SU-DHL-6 (cell line): Measurements from ENCODE around the gene HPX.
A peak's percentile ranks its signal among the peaks of the same experiment; 100 is the strongest.

ENCODE experiments used
- H2AFZ ChIP-seq: fragments of 200-600 bp; sonication (generic); 2 replicates; pipeline ENCODE4 v1.6.1; 2014; ENCODE audit warnings: low read depth, mild to moderate bottlenecking, moderate library complexity, mixed read lengths, antibody characterized with exemption, low read length; ENCODE audit not compliant: severe bottlenecking
- H3F3A ChIP-seq: fragments of 200-600 bp; shearing (Covaris generic); 2 replicates; pipeline ENCODE4 v1.6.0; 2016; ENCODE audit warnings: antibody characterized with exemption, mild to moderate bottlenecking; ENCODE audit not compliant: insufficient read depth
- H3K27ac ChIP-seq: fragments of 200-600 bp; sonication (generic); 2 replicates; pipeline ENCODE4 v1.5.1; 2016; ENCODE audit warnings: low read depth, mild to moderate bottlenecking, low read length, moderate library complexity, mixed read lengths
- H3K27me3 ChIP-seq: fragments of 200-600 bp; sonication (generic), shearing (Covaris generic); 2 replicates; pipeline ENCODE4 v1.6.0; 2014; ENCODE audit warnings: mild to moderate bottlenecking, low read length
- H3K36me3 ChIP-seq: fragments of 200-600 bp; sonication (generic); 2 replicates; pipeline ENCODE4 v1.6.1; 2014; ENCODE audit warnings: mild to moderate bottlenecking, low read length, mixed read lengths
- H3K4me2 ChIP-seq: fragments of 300-600, 200-600 bp; shearing (Covaris generic), sonication (generic); 2 replicates; pipeline ENCODE4 v1.6.0; 2014; ENCODE audit warnings: low read length, low read depth, mild to moderate bottlenecking; ENCODE audit not compliant: poor library complexity, severe bottlenecking
- H3K4me3 ChIP-seq: fragments of 200-600 bp; sonication (generic); 2 replicates; pipeline ENCODE4 v1.5.1; 2014; ENCODE audit warnings: antibody characterized with exemption, low read length, mild to moderate bottlenecking, mixed read lengths; ENCODE audit not compliant: insufficient read depth, poor library complexity, severe bottlenecking
- H3K79me2 ChIP-seq: fragments of 200-600 bp; sonication (generic); 2 replicates; pipeline ENCODE4 v1.6.1; 2014; ENCODE audit warnings: mild to moderate bottlenecking, low read length, moderate library complexity; ENCODE audit not compliant: insufficient read depth
- H3K9ac ChIP-seq: fragments of 200-600 bp; sonication (generic); 2 replicates; pipeline ENCODE4 v1.7.0; 2014; ENCODE audit warnings: mild to moderate bottlenecking, low read length
- H3K9me2 ChIP-seq: fragments of 200-600 bp; sonication (generic); replicated peaks from 2 replicates; pipeline ENCODE4 v1.6.1; 2014; ENCODE audit warnings: low read length; ENCODE audit not compliant: insufficient read depth
- H3K9me3 ChIP-seq: fragments of 200-600 bp; sonication (generic); 2 replicates; pipeline ENCODE4 v1.6.1; 2014; ENCODE audit warnings: low read length, mixed read lengths; ENCODE audit not compliant: insufficient read depth
- H4K20me1 ChIP-seq: fragments of 200-600 bp; sonication (generic); 2 replicates; pipeline ENCODE4 v1.6.1; 2014; ENCODE audit warnings: low read depth, mild to moderate bottlenecking, antibody characterized with exemption, low read length, moderate library complexity, mixed read lengths
- EZH2phosphoT487 ChIP-seq: fragments of 200-600 bp; sonication (generic), shearing (Covaris generic); conservative IDR thresholded peaks from 2 replicates; pipeline ENCODE4 v1.6.1; 2018; ENCODE audit warnings: mild to moderate bottlenecking, antibody characterized with exemption, low read length, moderate library complexity, mixed read lengths
- TF ChIP-seq, protein P1 (sequence below): fragments of 200-600 bp; sonication (generic); IDR thresholded peaks from one replicate; pipeline ENCODE4 v1.5.1; 2017; ENCODE audit warnings: antibody characterized with exemption, mild to moderate bottlenecking, low read length, moderate library complexity; ENCODE audit not compliant: insufficient read depth, poor library complexity, severe bottlenecking

The HPX gene

DNA sequence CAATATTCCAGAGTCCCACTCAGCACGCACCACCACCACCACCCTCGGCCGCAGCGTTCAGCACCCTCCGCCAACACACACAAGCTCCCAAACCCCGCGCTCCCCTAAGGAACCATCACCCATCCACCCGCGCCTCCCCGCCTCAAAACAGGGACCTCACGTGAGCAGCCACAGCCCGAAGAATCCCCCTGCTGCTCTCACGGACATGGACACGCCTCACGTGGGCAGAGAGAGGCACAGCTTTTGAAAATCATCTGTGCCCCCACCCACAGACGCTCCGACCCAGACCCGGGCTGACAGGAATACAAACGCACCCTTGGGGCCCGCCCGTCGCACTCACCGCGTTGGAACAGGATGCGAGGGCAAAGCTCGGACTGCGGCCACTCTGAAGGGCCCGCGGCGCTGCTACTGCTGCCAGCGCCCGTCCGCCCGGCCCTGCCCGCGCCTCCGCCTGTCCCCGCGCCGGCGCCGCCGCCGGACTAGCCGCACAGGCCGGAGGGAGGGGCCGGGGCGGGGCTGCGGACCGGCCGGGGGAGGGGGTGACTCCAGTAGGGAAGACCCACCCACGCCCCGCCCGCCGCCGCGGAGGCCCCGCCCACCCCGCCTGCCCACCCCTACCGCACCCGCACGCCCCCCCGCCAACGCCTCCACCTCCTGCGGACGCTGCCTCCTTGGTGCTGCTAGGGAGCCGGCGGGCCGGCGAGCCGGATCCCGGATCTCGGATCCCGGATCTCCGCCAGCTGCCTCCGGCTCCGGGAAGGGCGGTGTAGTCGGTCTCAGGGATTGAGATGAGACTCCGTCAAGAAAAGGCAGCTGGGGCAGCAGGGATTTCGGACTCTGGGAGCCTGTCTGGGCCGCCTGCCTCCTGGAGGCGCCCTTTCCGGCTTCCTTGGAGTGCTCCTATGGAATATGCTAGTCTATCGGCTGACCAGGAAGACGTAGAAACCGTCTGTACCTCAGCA lies 32.9 kb upstream of the HPX start, which contains the start of gene TRIM3:
TSS of gene TRIM3 (minus strand) at position 491 of the 962 bp plus-strand sequence. CDS start 8,246 bp downstream, outside the sequence.
- peaks cover 15% of the 10 kb centered on the region for H3F3A ChIP-seq
- H3K9me2 ChIP-seq: no peaks in the 10 kb centered on the region
- H3K4me2 ChIP-seq: peak within 1 kb of the TSS; percentile 92
- peak within 1 kb of the TSS; percentile 96 for H2AFZ ChIP-seq
- H4K20me1 ChIP-seq: no peaks in the 10 kb centered on the region
- H3K27me3 ChIP-seq: no peaks in the 10 kb centered on the region
- H3K4me3 ChIP-seq: peak within 1 kb of the TSS; percentile 74
- no peak for TF ChIP-seq EZH2phosphoT487
- TF ChIP-seq, protein P1, sequence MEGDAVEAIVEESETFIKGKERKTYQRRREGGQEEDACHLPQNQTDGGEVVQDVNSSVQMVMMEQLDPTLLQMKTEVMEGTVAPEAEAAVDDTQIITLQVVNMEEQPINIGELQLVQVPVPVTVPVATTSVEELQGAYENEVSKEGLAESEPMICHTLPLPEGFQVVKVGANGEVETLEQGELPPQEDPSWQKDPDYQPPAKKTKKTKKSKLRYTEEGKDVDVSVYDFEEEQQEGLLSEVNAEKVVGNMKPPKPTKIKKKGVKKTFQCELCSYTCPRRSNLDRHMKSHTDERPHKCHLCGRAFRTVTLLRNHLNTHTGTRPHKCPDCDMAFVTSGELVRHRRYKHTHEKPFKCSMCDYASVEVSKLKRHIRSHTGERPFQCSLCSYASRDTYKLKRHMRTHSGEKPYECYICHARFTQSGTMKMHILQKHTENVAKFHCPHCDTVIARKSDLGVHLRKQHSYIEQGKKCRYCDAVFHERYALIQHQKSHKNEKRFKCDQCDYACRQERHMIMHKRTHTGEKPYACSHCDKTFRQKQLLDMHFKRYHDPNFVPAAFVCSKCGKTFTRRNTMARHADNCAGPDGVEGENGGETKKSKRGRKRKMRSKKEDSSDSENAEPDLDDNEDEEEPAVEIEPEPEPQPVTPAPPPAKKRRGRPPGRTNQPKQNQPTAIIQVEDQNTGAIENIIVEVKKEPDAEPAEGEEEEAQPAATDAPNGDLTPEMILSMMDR: no peak
- H3K9me3 ChIP-seq: no peaks in the 10 kb centered on the region
- H3K27ac ChIP-seq: no peak within 1 kb of the TSS
- H3K36me3 ChIP-seq: no peaks in the 10 kb centered on the region
- no peaks in the 10 kb centered on the region for H3K79me2 ChIP-seq
- H3K9ac ChIP-seq: peak within 1 kb of the TSS; percentile 68

DNA sequence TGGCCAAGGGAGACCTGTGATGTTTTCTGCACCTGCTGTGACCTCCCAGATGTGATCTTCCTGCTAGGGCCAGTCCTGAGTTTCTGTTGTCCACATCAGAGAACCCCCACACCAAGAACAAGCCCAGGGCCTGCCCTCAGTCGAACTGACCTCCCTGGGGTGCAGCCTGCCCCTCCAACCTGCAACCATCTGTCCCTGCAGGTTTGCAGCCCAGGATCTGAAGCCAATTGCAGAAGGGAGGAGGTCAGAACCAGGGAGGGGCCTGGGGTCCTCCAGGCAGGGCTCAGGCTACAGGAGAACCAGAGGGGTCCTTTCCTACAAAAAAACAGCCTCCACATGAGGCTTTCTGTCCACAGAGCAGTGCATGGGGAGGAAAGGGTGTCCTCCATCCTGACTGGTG lies 32.1 kb upstream of the HPX start:
- no peaks in the 10 kb centered on the region for H3K27me3 ChIP-seq
- no peaks in the 10 kb centered on the region for H3K9me3 ChIP-seq
- H3K79me2 ChIP-seq: no peaks in the 10 kb centered on the region
- H3K4me3 ChIP-seq: no peak overlapping the region
- H2AFZ ChIP-seq: no peak overlapping the region
- H3K4me2 ChIP-seq: peak overlapping the region; percentile 92
- H3F3A ChIP-seq: peaks cover 15% of the 10 kb centered on the region
- no peaks in the 10 kb centered on the region for H3K9me2 ChIP-seq
- no peak overlapping the region for H3K27ac ChIP-seq
- TF ChIP-seq EZH2phosphoT487: no peak
- TF ChIP-seq, protein P1: no peak
- no peaks in the 10 kb centered on the region for H3K36me3 ChIP-seq
- H4K20me1 ChIP-seq: no peaks in the 10 kb centered on the region
- 0 out of 2 replicates have a peak overlapping the region, but pooled peaks have one; percentile 68 for H3K9ac ChIP-seq

DNA sequence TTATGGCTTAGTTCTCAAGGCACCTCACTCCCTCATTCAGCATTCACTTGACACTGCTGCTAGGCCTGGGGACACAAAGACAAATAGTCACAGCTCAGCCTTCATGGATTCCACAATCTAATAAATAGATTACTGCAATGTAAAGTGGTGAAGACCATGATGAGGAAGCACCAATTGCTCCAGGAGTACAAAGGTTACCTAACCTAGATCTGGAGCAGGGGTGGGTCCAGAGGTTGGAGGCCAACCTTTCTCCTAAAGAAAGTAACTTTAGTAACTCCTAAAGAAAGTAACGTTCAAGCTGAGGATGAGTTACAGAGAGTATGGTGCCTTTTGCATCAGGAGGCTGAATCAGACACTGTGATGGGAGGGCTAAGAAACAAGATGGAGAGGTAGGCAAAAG lies 28.8 kb upstream of the HPX start:
- Histone ChIP-seq H3K9ac (no peak overlapping the region), H3K36me3 (no peaks in the 10 kb centered on the region), H3K27me3 (no peaks in the 10 kb centered on the region), H3K4me2 (no peak overlapping the region), H4K20me1 (no peaks in the 10 kb centered on the region), H3F3A (peaks cover 5% of the 10 kb centered on the region), H3K9me2 (no peaks in the 10 kb centered on the region), H3K79me2 (no peaks in the 10 kb centered on the region), H3K27ac (no peak overlapping the region), H2AFZ (no peak overlapping the region), H3K9me3 (no peaks in the 10 kb centered on the region), H3K4me3 (no peak overlapping the region)
- TF ChIP-seq, protein P1: no peak
- TF ChIP-seq EZH2phosphoT487: no peak
